Central memory CD8-positive, alpha-beta T cell (primary cell): ENCODE data around the gene STN1.

Experiments used
- ATAC-seq: fragments of 150-1000 bp; cut with Tn5 transposase; replicated peaks from 2 replicates; pipeline ENCODE4 v1.10.0; 2022; ENCODE audit warnings: mild to moderate bottlenecking, moderate FRiP score, moderate number of reproducible peaks; ENCODE audit not compliant: poor library complexity, severe bottlenecking; ENCODE audit errors: extremely low read depth
- DNase-seq, 2 donors: peaks; one replicate each; pipeline ENCODE4 v3.0.0; 2021; ENCODE audit warnings: low spot score in 2 of 2
- H3K27ac Mint-ChIP-seq: one replicate; pipeline ENCODE4 v1.8.0; 2022; ENCODE audit warnings: low read depth, mild to moderate bottlenecking, moderate library complexity, mixed read lengths
- H3K27me3 Mint-ChIP-seq: one replicate; pipeline ENCODE4 v1.8.0; 2022; ENCODE audit warnings: mixed read lengths
- H3K36me3 Mint-ChIP-seq: one replicate; pipeline ENCODE4 v1.8.0; 2022; ENCODE audit warnings: mild to moderate bottlenecking, moderate library complexity, mixed read lengths; ENCODE audit not compliant: insufficient read depth
- H3K4me1 Mint-ChIP-seq: one replicate; pipeline ENCODE4 v1.8.0; 2022; ENCODE audit warnings: mixed read lengths
- H3K4me3 Mint-ChIP-seq: one replicate; pipeline ENCODE4 v1.8.0; 2022; ENCODE audit warnings: mild to moderate bottlenecking, moderate library complexity, mixed read lengths
- H3K9me3 Mint-ChIP-seq: one replicate; pipeline ENCODE4 v1.8.0; 2022; ENCODE audit warnings: mixed read lengths

The STN1 gene

GRCh38 chr10:103905441-103905840 lies 12.5 kb downstream of the STN1 start:
- Mint-ChIP-seq H3K27ac (peak overlapping the region; percentile 35), H3K4me3 (no peak overlapping the region), H3K36me3 (peaks cover 19% of the 10 kb centered on the region), H3K4me1 (peaks cover 38% of the 10 kb centered on the region), H3K27me3 (no peaks in the 10 kb centered on the region), H3K9me3 (no peaks in the 10 kb centered on the region)
- DNase-seq = no peak
- ATAC-seq = no peak

GRCh38 chr10:103901299-103901698 lies 16.7 kb downstream of the STN1 start:
- Mint-ChIP-seq H3K27ac (peak overlapping the region; percentile 58), H3K27me3 (no peaks in the 10 kb centered on the region), H3K4me1 (peaks cover 20% of the 10 kb centered on the region), H3K36me3 (peaks cover 41% of the 10 kb centered on the region), H3K4me3 (no peak overlapping the region), H3K9me3 (no peaks in the 10 kb centered on the region)
- DNase-seq = no peak
- ATAC-seq = no peak

- H3K4me1 Mint-ChIP-seq = peaks cover 26% of the 10 kb centered on the region
- H3K27me3 Mint-ChIP-seq = no peaks in the 10 kb centered on the region
- ATAC-seq (no peak), DNase-seq (no peak)
- no peak overlapping the region for H3K27ac Mint-ChIP-seq
- H3K4me3 Mint-ChIP-seq = no peak overlapping the region
- peaks cover 47% of the 10 kb centered on the region for H3K36me3 Mint-ChIP-seq
- no peaks in the 10 kb centered on the region for H3K9me3 Mint-ChIP-seq
Measured at GRCh38 chr10:103899312-103899711, 18.7 kb downstream of the STN1 start.

GRCh38 chr10:103897241-103897774 lies 20.7 kb downstream of the STN1 start:
- Mint-ChIP-seq H3K9me3 (no peaks in the 10 kb centered on the region), H3K36me3 (peaks cover 52% of the 10 kb centered on the region)

GRCh38 chr10:103896225-103896624 lies 21.8 kb downstream of the STN1 start:
- Mint-ChIP-seq H3K4me1 (peaks cover 26% of the 10 kb centered on the region), H3K36me3 (peaks cover 55% of the 10 kb centered on the region), H3K27me3 (no peaks in the 10 kb centered on the region), H3K4me3 (no peak overlapping the region), H3K9me3 (no peaks in the 10 kb centered on the region), H3K27ac (no peak overlapping the region)
- ATAC-seq (no peak), DNase-seq (no peak)

More at GRCh38 chr10:103897241-103897774, 20.7 kb downstream of the STN1 start:
- Mint-ChIP-seq H3K4me3 (no peak overlapping the region), H3K27me3 (no peaks in the 10 kb centered on the region), H3K4me1 (peaks cover 26% of the 10 kb centered on the region), H3K27ac (no peak overlapping the region)
- no peak for ATAC-seq
- no peak for DNase-seq

GRCh38 chr10:103895411-103896186 lies 22.4 kb downstream of the STN1 start:
- ATAC-seq (no peak), DNase-seq (no peak)
- H3K4me1 Mint-ChIP-seq = peaks cover 22% of the 10 kb centered on the region
- H3K4me3 Mint-ChIP-seq = no peak overlapping the region
- H3K27ac Mint-ChIP-seq = peak overlapping the region; percentile 78
- peaks cover 53% of the 10 kb centered on the region for H3K36me3 Mint-ChIP-seq
- H3K27me3 Mint-ChIP-seq = no peaks in the 10 kb centered on the region
- no peaks in the 10 kb centered on the region for H3K9me3 Mint-ChIP-seq

GRCh38 chr10:103894441-103894864 lies 23.5 kb downstream of the STN1 start:
- peak overlapping the region; percentile 78 for H3K27ac Mint-ChIP-seq

GRCh38 chr10:103893817-103894216 lies 24.2 kb downstream of the STN1 start:
- H3K36me3 Mint-ChIP-seq = peaks cover 47% of the 10 kb centered on the region
- H3K9me3 Mint-ChIP-seq = no peaks in the 10 kb centered on the region
- DNase-seq (no peak), ATAC-seq (no peak)
- no peaks in the 10 kb centered on the region for H3K27me3 Mint-ChIP-seq
- H3K4me1 Mint-ChIP-seq = peaks cover 21% of the 10 kb centered on the region
- H3K4me3 Mint-ChIP-seq = no peak overlapping the region
- H3K27ac Mint-ChIP-seq = peak overlapping the region; percentile 78

More at GRCh38 chr10:103894441-103894864, 23.5 kb downstream of the STN1 start:
- Mint-ChIP-seq H3K36me3 (peaks cover 47% of the 10 kb centered on the region), H3K4me1 (peaks cover 17% of the 10 kb centered on the region), H3K27me3 (no peaks in the 10 kb centered on the region), H3K4me3 (no peak overlapping the region), H3K9me3 (no peaks in the 10 kb centered on the region)
- no peak for DNase-seq
- ATAC-seq = no peak

- H3K4me1 Mint-ChIP-seq = peaks cover 28% of the 10 kb centered on the region
- no peak overlapping the region for H3K27ac Mint-ChIP-seq
Measured at GRCh38 chr10:103892181-103892580, 25.8 kb downstream of the STN1 start.

GRCh38 chr10:103890688-103891087 lies 27.3 kb downstream of the STN1 start:
- no peak for DNase-seq

More at GRCh38 chr10:103892181-103892580, 25.8 kb downstream of the STN1 start:
- H3K36me3 Mint-ChIP-seq = peaks cover 46% of the 10 kb centered on the region
- ATAC-seq (no peak), DNase-seq (no peak)
- H3K27me3 Mint-ChIP-seq = no peaks in the 10 kb centered on the region
- no peak overlapping the region for H3K4me3 Mint-ChIP-seq
- no peaks in the 10 kb centered on the region for H3K9me3 Mint-ChIP-seq

GRCh38 chr10:103890194-103890658 lies 27.8 kb downstream of the STN1 start:
- Mint-ChIP-seq H3K27ac (peak overlapping the region; percentile 56), H3K4me1 (peaks cover 21% of the 10 kb centered on the region), H3K9me3 (no peaks in the 10 kb centered on the region), H3K36me3 (peaks cover 46% of the 10 kb centered on the region), H3K27me3 (no peaks in the 10 kb centered on the region), H3K4me3 (no peak overlapping the region)
- ATAC-seq = no peak
- no peak for DNase-seq

More at GRCh38 chr10:103890688-103891087, 27.3 kb downstream of the STN1 start:
- ATAC-seq = no peak
- peaks cover 25% of the 10 kb centered on the region for H3K4me1 Mint-ChIP-seq
- H3K9me3 Mint-ChIP-seq = no peaks in the 10 kb centered on the region
- H3K36me3 Mint-ChIP-seq = peaks cover 45% of the 10 kb centered on the region
- H3K4me3 Mint-ChIP-seq = no peak overlapping the region
- no peaks in the 10 kb centered on the region for H3K27me3 Mint-ChIP-seq
- peak overlapping the region; percentile 56 for H3K27ac Mint-ChIP-seq

GRCh38 chr10:103889121-103889720 lies 28.8 kb downstream of the STN1 start:
- Mint-ChIP-seq H3K36me3 (peaks cover 39% of the 10 kb centered on the region), H3K9me3 (no peaks in the 10 kb centered on the region), H3K27me3 (no peaks in the 10 kb centered on the region), H3K27ac (no peak overlapping the region), H3K4me3 (no peak overlapping the region), H3K4me1 (peaks cover 11% of the 10 kb centered on the region)
- ATAC-seq = no peak
- DNase-seq = no peak
